Gastrocnemius medialis (tissue), 4 donors: ENCODE measurements around the gene CFAP97D1. TPM values are rescaled to one million over a fixed set of nuclear protein-coding genes. Genes with fewer than 3 reads are reported as not detected.

Experiments used
- ATAC-seq, 2 donors: fragments of 150-250 bp; one replicate each; pipeline ENCODE4 v1.9.1; 2016
- DNase-seq, 2 donors: peaks; one replicate each; pipeline ENCODE4 v3.0.0-alpha.2; 2019
- H3K27ac ChIP-seq, 4 donors: fragments of 200-600 bp; sonication (generic); 1 replicate in 1 of 4; 2 replicates in 3 of 4; pipeline ENCODE4 v1.5.1; 2016 to 2018; ENCODE audit warnings: mild to moderate bottlenecking in 2 of 4, moderate library complexity in 1 of 4
- H3K27me3 ChIP-seq, 3 donors: fragments of 200-600 bp; sonication (generic) in 2 of 3; 1 replicate in 1 of 3; 2 replicates in 2 of 3; pipeline versions ENCODE4 v1.5.1 to v1.6.0; 2016 to 2019; ENCODE audit warnings: mild to moderate bottlenecking in 1 of 3, moderate library complexity in 1 of 3
- H3K36me3 ChIP-seq, 2 donors: fragments of 200-600 bp; sonication (generic) in 1 of 2; one replicate each; pipeline ENCODE4 v1.5.1; 2017 to 2018
- H3K4me1 ChIP-seq, 2 donors: fragments of 200-600 bp; sonication (generic) in 1 of 2; one replicate each; pipeline ENCODE4 v1.5.1; 2016 to 2017; ENCODE audit warnings: mild to moderate bottlenecking in 2 of 2
- H3K4me3 ChIP-seq, 4 donors: fragments of 200-600 bp; sonication (generic) in 3 of 4; 1 replicate in 1 of 4; 2 replicates in 3 of 4; pipeline ENCODE4 v1.5.1; 2016 to 2019; ENCODE audit warnings: mild to moderate bottlenecking in 2 of 4
- H3K9me3 ChIP-seq, 3 donors: fragments of 200-600 bp; sonication (generic) in 2 of 3; 1 replicate in 1 of 3; 2 replicates in 2 of 3; pipeline ENCODE4 v1.5.1; 2016 to 2019
- CTCF ChIP-seq, 5 experiments: fragments of 450-650 bp in 3 of 5; fragments of 200-600 bp in 2 of 5; sonication (generic) in 2 of 5; IDR thresholded peaks in 4 of 5; conservative IDR thresholded peaks in 1 of 5; 1 replicate in 4 of 5; 2 replicates in 1 of 5; pipeline ENCODE4 v1.5.1; 2016 to 2019; ENCODE audit warnings: antibody characterized with exemption in 5 of 5, mild to moderate bottlenecking in 3 of 5, moderate library complexity in 3 of 5
- POLR2A ChIP-seq, 2 donors: fragments of 450-650 bp; IDR thresholded peaks; one replicate each; pipeline ENCODE4 v1.6.1; 2017; ENCODE audit warnings: antibody characterized with exemption in 2 of 2, mild to moderate bottlenecking in 2 of 2, moderate library complexity in 2 of 2
- in situ Hi-C, 4 donors: fragments of 200-750 bp; cut with MboI; loops; one replicate each; pipeline versions ENCODE4 v1.15.0 to v1.8.0; 2017; ENCODE audit warnings: low sequenced_read_pairs in 4 of 4
- intact Hi-C: fragments of 100-400 bp; cut with DNase I; formaldehyde crosslinking; loops from one replicate; pipeline ENCODE4 v1.15.1; 2023; ENCODE audit warnings: low total_unique reads
- total RNA-seq, 4 donors: library from RNA; depleted of rRNA; stranded (reverse); fragments of >200 nt; gene quantifications; one replicate each; pipeline versions ENCODE4 v1.1.0 to v1.2.3, GENCODE V29; 2016

Gene CFAP97D1
- total RNA-seq, 4 donors from 2014 or later = not detected

GRCh38 chr17:43810823-43811222 lies 30.6 kb downstream of the CFAP97D1 start:
- no peak for TF ChIP-seq POLR2A (IDR thresholded peaks at IDR 0.05)
- no peak for TF ChIP-seq CTCF (IDR thresholded peaks at IDR 0.05 in 4 of 5, conservative IDR thresholded peaks at IDR 0.05 in 1 of 5)
- in situ Hi-C loops = no loop called here
- ATAC-seq (no peak), DNase-seq (no peak)
- no peak overlapping the region for H3K27ac ChIP-seq
- H3K9me3 ChIP-seq = no peaks in the 10 kb centered on the region
- H3K4me3 ChIP-seq = no peak overlapping the region
- H3K36me3 ChIP-seq = no peaks in the 10 kb centered on the region
- H3K4me1 ChIP-seq = no peaks in the 10 kb centered on the region
- no peaks in the 10 kb centered on the region for H3K27me3 ChIP-seq
- intact Hi-C loops = no loop called here

- in situ Hi-C loops (no loop called here), intact Hi-C loops (no loop called here)
- Histone ChIP-seq H3K9me3 (no peaks in the 10 kb centered on the region), H3K36me3 (no peaks in the 10 kb centered on the region), H3K4me1 (no peaks in the 10 kb centered on the region), H3K27ac (no peak overlapping the region), H3K27me3 (no peaks in the 10 kb centered on the region), H3K4me3 (no peak overlapping the region)
- ATAC-seq (no peak), DNase-seq (no peak)
- no peak for TF ChIP-seq CTCF (IDR thresholded peaks at IDR 0.05 in 4 of 5, conservative IDR thresholded peaks at IDR 0.05 in 1 of 5)
- no peak for TF ChIP-seq POLR2A (IDR thresholded peaks at IDR 0.05)
Measured at GRCh38 chr17:43812396-43813265, 32.4 kb downstream of the CFAP97D1 start.

GRCh38 chr17:43813386-43813785 lies 33.2 kb downstream of the CFAP97D1 start:
- TF ChIP-seq CTCF (IDR thresholded peaks at IDR 0.05 in 4 of 5, conservative IDR thresholded peaks at IDR 0.05 in 1 of 5) (no peak), POLR2A (IDR thresholded peaks at IDR 0.05) (no peak)
- no peak for ATAC-seq
- no peaks in the 10 kb centered on the region for H3K27me3 ChIP-seq
- in situ Hi-C loops (no loop called here), intact Hi-C loops (no loop called here)
- H3K36me3 ChIP-seq = no peaks in the 10 kb centered on the region
- H3K4me3 ChIP-seq = no peak overlapping the region
- H3K27ac ChIP-seq = no peak overlapping the region
- no peak for DNase-seq
- H3K9me3 ChIP-seq = no peaks in the 10 kb centered on the region
- no peaks in the 10 kb centered on the region for H3K4me1 ChIP-seq

GRCh38 chr17:43814026-43814425 lies 33.8 kb downstream of the CFAP97D1 start:
- no peak for TF ChIP-seq CTCF (IDR thresholded peaks at IDR 0.05 in 4 of 5, conservative IDR thresholded peaks at IDR 0.05 in 1 of 5)
- TF ChIP-seq POLR2A (IDR thresholded peaks at IDR 0.05) = no peak
- intact Hi-C loops = no loop called here
- in situ Hi-C loops = no loop called here
- Histone ChIP-seq H3K27me3 (no peaks in the 10 kb centered on the region), H3K4me3 (no peak overlapping the region), H3K27ac (no peak overlapping the region), H3K9me3 (no peaks in the 10 kb centered on the region), H3K36me3 (no peaks in the 10 kb centered on the region), H3K4me1 (no peaks in the 10 kb centered on the region)
- ATAC-seq (no peak), DNase-seq (no peak)
